ENCODE data around the gene MANSC1.
"Not testable (repeated sequence)": the region's sequence is repeated elsewhere in the genome, so short reads cannot be mapped to it uniquely, and the experiment has no call there.

MANSC1 gene

DNA sequence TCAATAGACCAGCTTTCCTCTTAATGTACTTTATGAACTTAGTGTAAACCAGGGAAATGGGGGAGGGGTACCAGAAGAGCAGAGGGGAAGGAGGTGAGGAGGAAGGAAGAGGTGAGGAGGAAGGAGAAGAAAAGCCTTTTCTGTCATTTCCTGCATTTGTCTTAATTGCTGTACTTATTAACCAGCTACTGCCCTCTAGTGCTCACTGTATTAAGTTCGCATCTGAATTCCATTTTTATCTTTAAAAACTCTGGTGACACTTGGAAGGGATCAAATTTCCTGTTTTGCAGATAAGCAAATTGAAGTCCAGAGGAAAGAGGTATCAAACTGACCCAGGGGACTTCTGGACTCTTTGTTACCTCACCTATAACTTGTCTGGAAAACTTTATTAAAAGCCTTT is 22.2 kb downstream of the MANSC1 start:
- H3K27ac Mint-ChIP-seq: no peak overlapping the region
- H3K27me3 Mint-ChIP-seq: peaks cover 17% of the 10 kb centered on the region
- no peaks in the 10 kb centered on the region for H3K9me3 Mint-ChIP-seq
- peak; percentile 22 for DNase-seq
- no peak overlapping the region for H3K4me3 Mint-ChIP-seq
- no peaks in the 10 kb centered on the region for H3K36me3 Mint-ChIP-seq
- H3K4me1 Mint-ChIP-seq: peaks cover 8% of the 10 kb centered on the region
- CTCF ChIA-PET: interaction anchor here (0.8 to 4.3 kb wide), 12 partner anchors 120 to 747 kb away, joined by 3 to 25 read pairs (median 4); no protein-coding TSS in a partner anchor

DNA sequence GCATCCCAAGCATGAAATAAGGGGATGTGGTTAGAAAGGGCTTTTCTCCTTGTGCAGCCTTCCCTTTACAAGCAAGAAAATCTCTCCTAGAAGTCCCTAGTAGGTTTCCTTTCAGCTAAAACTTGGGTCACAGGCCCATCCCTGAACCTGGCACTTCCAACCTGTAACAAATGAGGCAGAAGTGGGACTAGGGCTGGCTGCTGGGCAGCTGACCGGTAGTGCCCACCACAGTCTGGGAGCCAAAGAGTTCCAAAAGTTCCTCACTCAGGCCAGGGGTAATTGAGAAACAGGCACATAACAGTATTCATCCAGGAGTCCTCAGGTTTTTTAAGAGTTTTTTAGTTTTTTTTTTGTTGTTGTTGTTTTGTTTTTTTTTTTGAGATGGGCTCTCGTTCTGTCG is 23.8 kb downstream of the MANSC1 start:
- Mint-ChIP-seq H3K27ac (no peak overlapping the region), H3K27me3 (peaks cover 7% of the 10 kb centered on the region), H3K9me3 (no peaks in the 10 kb centered on the region), H3K4me1 (peaks cover 8% of the 10 kb centered on the region), H3K36me3 (no peaks in the 10 kb centered on the region), H3K4me3 (no peak overlapping the region)
- no peak for DNase-seq
- CTCF ChIA-PET: interaction anchor here (1.2 to 4.3 kb wide), 6 partner anchors 155 to 745 kb away, joined by 3 to 25 read pairs (median 7); no protein-coding TSS in a partner anchor

DNA sequence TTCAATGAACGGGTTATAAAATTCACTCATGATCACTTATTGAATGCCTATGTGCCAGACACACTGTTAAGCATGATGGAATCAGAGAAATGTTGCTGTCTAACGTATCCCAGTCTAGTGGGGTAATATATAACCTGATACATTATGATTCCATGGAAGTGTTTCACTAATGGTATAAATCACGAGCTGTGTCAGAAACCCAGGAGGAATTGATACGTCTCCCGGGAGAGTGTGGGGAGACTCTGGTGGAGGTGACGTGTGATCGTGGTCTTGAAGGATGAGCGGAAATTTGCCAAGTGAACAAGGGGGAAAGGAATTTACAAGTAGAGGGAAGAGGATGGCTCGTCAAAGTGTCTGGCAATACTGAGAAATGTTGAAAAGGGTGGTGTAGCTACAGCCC is 26.5 kb downstream of the MANSC1 start:
- H3K4me3 Mint-ChIP-seq: no peak overlapping the region
- no peak for DNase-seq
- H3K36me3 Mint-ChIP-seq: no peaks in the 10 kb centered on the region
- CTCF ChIA-PET: interaction anchor here (0.9 kb wide), 1 partner anchor 12 kb away, joined by 3 read pairs; no protein-coding TSS in a partner anchor
- H3K9me3 Mint-ChIP-seq: no peaks in the 10 kb centered on the region
- H3K27me3 Mint-ChIP-seq: no peaks in the 10 kb centered on the region
- peaks cover 8% of the 10 kb centered on the region for H3K4me1 Mint-ChIP-seq
- no peak overlapping the region for H3K27ac Mint-ChIP-seq

DNA sequence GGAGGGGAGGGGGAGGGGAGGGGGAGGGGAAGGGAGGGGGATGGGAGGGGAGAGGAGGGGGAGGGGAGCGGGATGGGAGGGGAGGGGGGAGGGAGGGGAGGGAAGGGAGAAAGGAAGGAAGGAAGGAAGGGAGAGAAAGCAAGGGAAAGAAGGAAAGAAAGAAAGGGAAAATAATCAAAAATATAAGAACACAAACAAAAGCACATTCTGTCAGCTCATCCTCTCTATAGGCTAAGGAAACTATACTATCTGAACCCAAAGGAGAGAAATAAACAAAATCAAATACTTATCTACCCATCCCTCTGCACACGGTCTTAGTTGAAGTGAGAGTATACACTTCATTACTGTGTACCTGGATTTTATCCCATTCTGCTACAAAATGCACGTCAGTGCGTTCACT is 26.9 kb downstream of the MANSC1 start:
- Mint-ChIP-seq H3K9me3 (no peaks in the 10 kb centered on the region), H3K36me3 (no peaks in the 10 kb centered on the region), H3K4me1 (peaks cover 8% of the 10 kb centered on the region), H3K4me3 (no peak overlapping the region), H3K27ac (no peak overlapping the region), H3K27me3 (no peaks in the 10 kb centered on the region)
- CTCF ChIA-PET: interaction anchor here (0.9 kb wide), 1 partner anchor 13 kb away, joined by 3 read pairs; no protein-coding TSS in a partner anchor
- no peak for DNase-seq

DNA sequence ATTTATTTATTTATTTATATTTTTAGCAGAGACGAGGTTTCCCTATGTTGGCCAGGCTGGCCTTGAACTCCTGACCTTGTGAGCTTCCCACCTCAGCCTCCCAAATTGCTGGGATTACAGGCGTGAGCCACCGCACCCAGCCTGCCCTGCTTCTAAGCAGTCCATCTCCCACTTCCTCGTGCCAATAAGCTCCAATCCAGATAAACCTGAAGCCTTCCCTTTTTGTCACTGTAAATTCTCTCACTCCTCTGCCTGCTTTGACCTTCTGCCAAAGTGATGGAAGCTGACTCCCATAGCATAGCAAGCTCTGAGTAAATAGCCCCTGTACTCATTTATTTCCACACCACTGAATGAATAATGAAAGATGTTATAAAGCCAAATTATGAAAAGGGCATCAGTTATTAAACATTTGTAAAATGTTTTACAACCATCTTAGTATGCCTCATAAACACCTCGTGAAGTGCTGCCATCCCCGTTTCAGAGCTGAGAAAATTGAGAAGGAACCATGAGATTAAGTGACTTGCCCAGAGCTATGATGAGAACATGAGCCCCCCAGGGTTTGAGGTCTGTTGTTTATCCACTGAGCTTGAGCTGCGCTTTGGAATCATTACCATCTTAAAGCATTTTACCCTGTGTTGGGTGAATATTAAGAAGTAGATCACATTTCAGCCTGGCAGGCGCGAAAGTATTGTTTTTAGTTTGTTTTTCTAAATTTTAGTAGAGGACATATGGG is 30.4 kb downstream of the MANSC1 start:
- Mint-ChIP-seq H3K27me3 (no peaks in the 10 kb centered on the region), H3K36me3 (no peaks in the 10 kb centered on the region), H3K9me3 (no peaks in the 10 kb centered on the region), H3K27ac (no peak overlapping the region), H3K4me1 (no peaks in the 10 kb centered on the region), H3K4me3 (no peak overlapping the region)
- CTCF ChIA-PET: no interaction called here
- DNase-seq: no peak

DNA sequence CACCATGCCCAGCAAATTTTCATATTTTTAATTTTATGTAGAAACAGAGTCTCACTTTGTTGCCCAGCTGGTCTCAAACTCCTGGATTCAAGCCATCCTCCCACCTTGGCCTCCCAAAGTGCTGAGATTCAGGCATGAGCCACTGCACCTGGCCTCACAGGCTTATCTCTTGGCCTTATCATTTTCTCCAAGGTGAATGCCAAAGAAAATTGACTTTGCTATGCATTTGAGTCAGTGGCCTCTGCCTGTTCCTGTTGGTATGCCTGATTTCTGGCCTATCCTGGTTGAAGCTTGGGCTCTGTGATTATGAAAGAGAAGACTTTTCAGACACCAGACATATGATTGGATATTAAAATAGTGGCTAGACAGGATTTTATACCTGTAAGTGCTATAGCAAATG is 34.2 kb downstream of the MANSC1 start:
- CTCF ChIA-PET: interaction anchor here (0.7 kb wide), 1 partner anchor 485 kb away, joined by 3 read pairs; no protein-coding TSS in a partner anchor
- Mint-ChIP-seq H3K9me3 (no peaks in the 10 kb centered on the region), H3K36me3 (no peaks in the 10 kb centered on the region), H3K4me3 (no peak overlapping the region), H3K27ac (no peak overlapping the region), H3K4me1 (no peaks in the 10 kb centered on the region), H3K27me3 (no peaks in the 10 kb centered on the region)
- no peak for DNase-seq

DNA sequence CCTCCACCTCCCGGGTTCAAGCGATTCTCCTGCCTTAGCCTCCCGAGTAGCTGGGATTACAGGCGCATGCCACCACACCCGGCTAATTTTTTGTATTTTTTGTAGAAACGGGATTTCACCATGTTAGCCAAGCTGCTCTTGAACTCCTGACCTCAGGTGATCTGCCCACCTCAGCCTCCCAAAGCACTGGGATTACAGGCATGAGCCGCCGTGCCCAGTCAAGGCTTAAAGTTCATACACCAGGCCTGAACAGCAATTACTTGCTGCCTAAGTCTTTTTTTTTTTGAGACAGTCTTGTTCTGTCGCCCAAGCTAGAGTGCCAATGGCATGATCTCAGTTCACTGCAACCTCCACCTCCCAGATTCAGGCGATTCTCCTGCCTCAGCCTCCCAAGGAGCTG is 39.3 kb downstream of the MANSC1 start:
- CTCF ChIA-PET: not testable (repeated sequence)

DNA sequence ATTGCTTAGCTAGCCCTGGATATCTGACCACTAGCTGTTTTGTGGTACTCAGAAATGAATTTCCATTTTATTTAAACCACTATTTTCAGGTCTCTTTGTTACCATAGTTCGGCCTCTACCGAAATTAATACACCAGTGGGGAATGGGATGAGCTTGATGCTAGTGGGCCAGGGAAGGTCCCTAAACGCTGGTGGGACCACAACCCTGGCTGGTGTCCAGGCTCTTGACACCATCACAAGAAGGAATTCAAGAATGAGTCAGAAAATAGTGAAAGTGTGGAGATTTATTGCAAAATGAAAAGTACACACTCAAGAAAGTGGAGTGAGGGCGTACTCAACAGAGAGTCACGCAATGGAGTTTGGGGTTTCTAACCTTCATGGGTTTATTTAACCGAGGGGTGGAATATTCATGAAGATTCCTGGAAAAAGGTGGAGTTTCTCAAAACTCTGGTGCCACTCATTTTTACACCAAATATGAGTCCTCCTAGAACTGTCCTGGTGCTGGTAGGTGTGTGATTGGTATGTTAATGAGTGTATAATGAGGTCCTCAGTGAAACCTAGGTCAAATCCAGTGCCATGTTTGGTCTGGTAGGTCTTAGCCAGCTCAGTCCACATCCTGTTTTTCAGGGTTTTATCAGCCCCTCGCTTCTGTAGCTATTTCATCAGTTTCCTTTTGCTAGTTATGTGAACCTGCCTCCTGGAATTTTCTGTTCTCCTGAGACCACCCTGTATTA is 44.3 kb downstream of the MANSC1 start:
- H3K4me1 Mint-ChIP-seq: no peaks in the 10 kb centered on the region
- CTCF ChIA-PET: interaction anchor here (1.8 kb wide), 1 partner anchor 29 kb away, joined by 4 read pairs; no protein-coding TSS in a partner anchor
- DNase-seq: no peak
- no peak overlapping the region for H3K27ac Mint-ChIP-seq
- H3K9me3 Mint-ChIP-seq: no peaks in the 10 kb centered on the region
- no peaks in the 10 kb centered on the region for H3K36me3 Mint-ChIP-seq
- no peaks in the 10 kb centered on the region for H3K27me3 Mint-ChIP-seq
- H3K4me3 Mint-ChIP-seq: no peak overlapping the region

More for the DNA sequence above, 39.3 kb downstream of the MANSC1 start:
- not testable (repeated sequence) for H3K9me3 Mint-ChIP-seq, H3K4me1 Mint-ChIP-seq, H3K36me3 Mint-ChIP-seq, H3K4me3 Mint-ChIP-seq, H3K27me3 Mint-ChIP-seq, H3K27ac Mint-ChIP-seq, DNase-seq

DNA sequence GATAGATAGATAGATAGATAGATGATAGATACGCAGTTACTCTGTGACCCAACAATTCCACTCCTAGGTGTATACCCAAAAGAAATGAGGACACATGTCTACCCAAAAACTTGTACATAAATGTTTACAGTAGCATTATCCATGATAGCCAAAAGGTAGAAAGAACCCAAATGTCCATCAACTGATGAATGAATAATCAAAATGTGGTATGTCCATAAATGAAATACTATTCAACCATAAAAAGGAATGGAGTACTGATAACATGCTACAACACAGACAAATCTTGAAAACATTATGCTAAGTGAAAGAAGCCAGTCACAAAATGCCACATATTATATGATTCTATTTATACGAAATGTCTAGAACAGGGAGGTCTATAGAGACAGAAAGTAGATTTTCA is 47.1 kb downstream of the MANSC1 start:
- Mint-ChIP-seq H3K27me3 (no peaks in the 10 kb centered on the region), H3K9me3 (no peaks in the 10 kb centered on the region), H3K4me1 (no peaks in the 10 kb centered on the region), H3K4me3 (no peak overlapping the region), H3K36me3 (no peaks in the 10 kb centered on the region), H3K27ac (no peak overlapping the region)
- no peak for DNase-seq
- CTCF ChIA-PET: no interaction called here

DNA sequence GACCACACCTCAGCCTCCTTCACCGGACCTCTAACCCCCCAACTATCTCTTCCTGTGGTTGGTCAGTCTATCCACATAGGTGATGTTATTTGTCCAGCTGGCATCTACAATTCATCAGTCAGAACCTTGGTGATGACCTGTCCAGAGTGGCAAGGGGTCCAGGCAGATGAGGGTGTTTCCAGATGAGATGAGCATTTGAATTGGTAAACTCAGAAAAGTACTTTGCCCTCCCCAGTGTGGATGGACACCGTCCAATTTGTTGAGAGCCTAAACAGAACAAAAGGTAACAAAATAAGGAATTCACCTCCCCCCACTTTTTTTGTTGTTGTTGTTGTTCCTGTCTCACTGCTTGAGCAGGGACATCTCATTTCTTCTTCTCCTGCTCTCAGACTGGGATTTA is 48.9 kb downstream of the MANSC1 start:
- Mint-ChIP-seq H3K4me1 (no peaks in the 10 kb centered on the region), H3K36me3 (no peaks in the 10 kb centered on the region), H3K27me3 (peaks cover 7% of the 10 kb centered on the region), H3K27ac (no peak overlapping the region), H3K4me3 (no peak overlapping the region), H3K9me3 (no peaks in the 10 kb centered on the region)
- CTCF ChIA-PET: interaction anchor here (0.6 kb wide), 1 partner anchor 176 kb away, joined by 3 read pairs; no protein-coding TSS in a partner anchor
- no peak for DNase-seq

DNA sequence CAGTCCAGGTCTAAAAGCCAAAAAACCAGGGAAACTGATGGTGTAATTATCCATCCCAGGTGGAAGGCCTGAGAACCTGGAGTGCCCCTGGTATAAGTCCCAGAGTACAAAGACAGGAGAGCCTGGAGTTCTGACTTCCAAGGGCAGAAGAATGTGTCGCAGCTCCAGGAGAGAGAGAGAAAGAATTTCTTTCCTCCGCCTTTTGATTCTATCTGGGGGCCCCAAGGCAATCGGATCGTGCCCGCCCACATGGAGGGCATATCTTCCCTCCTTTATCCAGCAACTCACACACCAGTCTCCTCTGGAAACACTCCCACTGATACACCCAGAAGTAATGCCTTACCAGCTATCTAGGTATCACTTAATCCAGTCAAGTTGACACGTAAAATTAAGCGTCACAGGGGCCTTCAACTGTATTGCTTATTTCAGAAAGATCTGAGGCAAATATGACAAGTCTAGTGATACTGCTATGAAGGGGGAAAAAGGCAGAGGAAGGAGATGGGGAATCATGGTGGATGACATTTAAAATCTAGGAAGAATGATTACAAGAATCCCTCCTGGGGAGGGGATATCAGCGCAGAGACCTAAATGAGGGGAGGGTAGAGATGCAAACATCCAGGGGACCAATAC is 52.7 kb downstream of the MANSC1 start:
- H3K9me3 Mint-ChIP-seq: no peaks in the 10 kb centered on the region
- peaks cover 7% of the 10 kb centered on the region for H3K27me3 Mint-ChIP-seq
- no peak overlapping the region for H3K27ac Mint-ChIP-seq
- no peak overlapping the region for H3K4me3 Mint-ChIP-seq
- H3K36me3 Mint-ChIP-seq: no peaks in the 10 kb centered on the region
- DNase-seq: no peak
- H3K4me1 Mint-ChIP-seq: no peaks in the 10 kb centered on the region
- CTCF ChIA-PET: no interaction called here

DNA sequence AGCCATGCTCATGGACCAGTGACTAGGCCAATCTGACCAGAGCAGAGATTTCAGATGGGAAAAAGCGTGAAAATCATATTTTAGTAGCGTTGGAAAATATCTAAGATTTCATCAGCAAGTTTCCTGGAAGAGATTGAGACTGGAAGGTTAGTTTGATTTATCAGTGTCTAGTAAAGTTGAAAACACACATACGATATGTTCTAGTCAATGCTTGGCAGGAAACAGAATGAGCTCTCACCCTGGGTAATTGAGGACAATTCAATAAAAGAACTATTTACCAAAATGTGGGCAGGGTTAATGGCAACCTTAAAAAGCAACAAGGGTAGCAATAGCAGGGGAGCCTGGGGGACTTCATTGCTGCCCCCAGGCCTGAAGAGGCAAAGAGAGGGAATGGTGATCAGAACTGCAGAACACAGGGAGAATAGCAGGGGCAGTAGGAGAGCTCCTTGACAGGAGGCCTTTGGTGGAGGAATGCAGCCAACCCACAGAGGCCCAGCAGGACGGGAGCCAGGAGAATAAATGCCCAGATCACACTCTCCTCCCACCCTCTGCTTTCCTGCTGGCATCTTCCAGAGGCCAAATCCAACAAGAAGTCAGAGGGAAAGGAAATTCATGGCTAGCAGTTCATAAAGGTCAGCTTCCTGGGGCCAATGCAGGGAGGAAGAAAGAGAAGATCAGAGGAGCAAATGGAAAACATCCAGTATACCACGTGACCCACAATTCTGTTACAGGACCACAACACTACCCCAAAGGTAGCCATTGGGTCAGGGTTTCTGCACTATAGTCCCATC is 55.6 kb downstream of the MANSC1 start:
- H3K4me1 Mint-ChIP-seq: no peaks in the 10 kb centered on the region
- H3K4me3 Mint-ChIP-seq: no peak overlapping the region
- DNase-seq: no peak
- H3K27ac Mint-ChIP-seq: no peak overlapping the region
- no peaks in the 10 kb centered on the region for H3K9me3 Mint-ChIP-seq
- CTCF ChIA-PET: no interaction called here
- H3K27me3 Mint-ChIP-seq: peaks cover 7% of the 10 kb centered on the region
- no peaks in the 10 kb centered on the region for H3K36me3 Mint-ChIP-seq

DNA sequence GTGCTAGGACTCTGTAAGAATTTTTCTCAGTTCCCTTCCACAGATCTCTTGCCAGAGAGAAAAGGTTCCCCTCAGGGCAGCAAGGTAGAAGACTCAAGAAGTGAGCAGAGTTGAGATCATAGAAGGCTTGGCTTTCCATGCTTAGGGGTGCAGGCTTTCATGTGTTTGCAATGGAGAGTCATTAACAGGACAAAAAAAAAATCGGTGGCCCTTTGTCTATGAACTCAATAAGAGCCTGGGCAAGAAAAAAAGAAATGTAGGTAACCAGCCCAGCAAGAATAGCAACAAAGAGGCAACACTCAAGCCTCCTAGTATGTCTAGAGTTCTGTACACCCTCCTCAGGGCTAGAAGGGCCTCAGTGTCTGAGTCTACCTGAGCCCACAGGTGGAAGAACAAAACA is 59.8 kb downstream of the MANSC1 start:
- Mint-ChIP-seq H3K4me3 (no peak overlapping the region), H3K27me3 (no peaks in the 10 kb centered on the region), H3K4me1 (no peaks in the 10 kb centered on the region), H3K9me3 (no peaks in the 10 kb centered on the region), H3K27ac (no peak overlapping the region), H3K36me3 (no peaks in the 10 kb centered on the region)
- DNase-seq: no peak
- CTCF ChIA-PET: no interaction called here

DNA sequence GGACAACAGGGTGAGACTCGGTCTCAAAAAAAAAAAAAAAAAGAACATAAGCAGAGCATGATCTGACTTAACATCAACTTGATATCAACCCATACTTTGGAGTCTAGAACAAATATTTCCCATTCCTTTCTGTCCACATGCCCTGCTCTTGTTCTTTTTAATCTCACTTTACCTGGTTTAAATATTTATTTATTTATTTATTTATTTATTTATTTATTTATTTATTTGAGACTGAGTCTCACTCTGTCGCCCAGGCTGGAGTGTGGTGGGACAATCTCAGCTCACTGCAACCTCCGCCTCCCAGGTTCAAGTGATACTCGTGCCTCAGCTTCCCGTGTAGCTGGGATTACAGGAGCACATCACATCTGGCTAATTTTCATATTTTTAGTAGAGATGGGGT is 63.6 kb downstream of the MANSC1 start:
- H3K4me1 Mint-ChIP-seq: no peaks in the 10 kb centered on the region
- H3K4me3 Mint-ChIP-seq: no peak overlapping the region
- peaks cover 13% of the 10 kb centered on the region for H3K27me3 Mint-ChIP-seq
- H3K9me3 Mint-ChIP-seq: no peaks in the 10 kb centered on the region
- CTCF ChIA-PET: interaction anchor here (0.8 kb wide), 1 partner anchor 131 kb away, joined by 3 read pairs; no protein-coding TSS in a partner anchor
- no peaks in the 10 kb centered on the region for H3K36me3 Mint-ChIP-seq
- H3K27ac Mint-ChIP-seq: no peak overlapping the region
- DNase-seq: no peak

Measured in activated naive CD4-positive, alpha-beta T cell treated with anti-CD3 and anti-CD28 coated beads, Interleukin-2, amount 10 ng/mL, durations not matched to agents 7 days and 5 days (primary cell).